Measurements from ENCODE around the gene SLC7A1. TPM values are rescaled to one million over a fixed set of nuclear protein-coding genes. Genes with fewer than 3 reads are reported as not detected.

Gene SLC7A1
- total and polyA plus RNA-seq, 12 donors, result 3.8 to 29.2 (median 17.4) TPM

GRCh38 chr13:29540799-29541198 is 54.7 kb downstream of the SLC7A1 start:
- H3K27me3 ChIP-seq, result no peaks in the 10 kb centered on the region
- H3K4me1 ChIP-seq, result peaks cover 0 to 24% (median 4%) of the 10 kb centered on the region in 9 donors
- ATAC-seq, result no peak
- H3K4me3 ChIP-seq, result no peak overlapping the region
- no peak overlapping the region for H3K27ac ChIP-seq
- intact Hi-C loops (cut with DNase I), result no loop called here
- no peak for TF ChIP-seq CTCF (IDR thresholded peaks at IDR 0.05)
- no peaks in the 10 kb centered on the region for H3K9me3 ChIP-seq
- peaks cover 0 to 7% (median 0%) of the 10 kb centered on the region in 9 donors for H3K36me3 ChIP-seq
- 83 to 84% methylated on average over 5 of the region's 5 CpGs for WGBS, 2 donors
- DNase-seq, result no peak

DNA sequence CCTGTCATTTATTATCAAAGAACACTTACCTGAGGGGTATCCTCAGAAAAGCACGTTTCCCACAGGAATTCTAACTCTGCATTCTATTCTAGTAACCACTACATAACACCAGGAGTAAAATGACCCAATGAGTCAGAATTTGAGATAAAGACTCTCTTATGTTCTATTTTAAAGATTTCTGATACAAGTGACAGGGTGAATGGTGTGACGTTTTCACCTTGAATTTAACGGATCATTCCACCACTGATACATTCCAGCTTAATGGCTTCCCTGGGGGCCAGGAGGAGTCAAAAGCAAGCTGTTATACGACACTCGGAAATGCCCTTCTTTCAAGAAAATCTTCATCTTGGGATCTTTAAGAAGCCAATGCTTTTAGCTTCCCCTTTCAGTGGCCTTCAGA is 55.2 kb downstream of the SLC7A1 start:
- DNase-seq (no peak), ATAC-seq (no peak)
- H3K4me1 ChIP-seq, result peaks cover 0 to 24% (median 4%) of the 10 kb centered on the region in 9 donors
- TF ChIP-seq CTCF (IDR thresholded peaks at IDR 0.05), result no peak
- no peak overlapping the region for H3K27ac ChIP-seq
- peaks cover 0 to 11% (median 0%) of the 10 kb centered on the region in 9 donors for H3K36me3 ChIP-seq
- WGBS, 2 donors, result 80 to 81% methylated on average over 5 of the region's 5 CpGs
- intact Hi-C loops (cut with DNase I), result no loop called here
- no peak overlapping the region for H3K4me3 ChIP-seq
- no peaks in the 10 kb centered on the region for H3K9me3 ChIP-seq
- H3K27me3 ChIP-seq, result no peaks in the 10 kb centered on the region

GRCh38 chr13:29539856-29540255 is 55.6 kb downstream of the SLC7A1 start:
- H3K4me1 ChIP-seq, result peaks cover 0 to 24% (median 4%) of the 10 kb centered on the region in 9 donors
- 84 to 96% methylated on average over 2 of the region's 2 CpGs for WGBS, 2 donors
- TF ChIP-seq CTCF (IDR thresholded peaks at IDR 0.05), result no peak
- no peak for ATAC-seq
- no peak overlapping the region for H3K4me3 ChIP-seq
- peaks cover 0 to 15% (median 0%) of the 10 kb centered on the region in 9 donors for H3K36me3 ChIP-seq
- no peaks in the 10 kb centered on the region for H3K9me3 ChIP-seq
- no peak for DNase-seq
- H3K27me3 ChIP-seq, result no peaks in the 10 kb centered on the region
- no peak overlapping the region for H3K27ac ChIP-seq
- intact Hi-C loops (cut with DNase I), result no loop called here

- intact Hi-C loops (cut with DNase I), result no loop called here
- Histone ChIP-seq H3K9me3 (no peaks in the 10 kb centered on the region), H3K36me3 (peaks cover 0 to 26% (median 0%) of the 10 kb centered on the region in 9 donors), H3K27ac (no peak overlapping the region), H3K4me3 (no peak overlapping the region), H3K4me1 (peaks cover 0 to 24% (median 4%) of the 10 kb centered on the region in 9 donors), H3K27me3 (no peaks in the 10 kb centered on the region)
- no peak for DNase-seq
- ATAC-seq, result no peak
- 77 to 81% methylated on average over 6 of the region's 6 CpGs for WGBS, 2 donors
- no peak for TF ChIP-seq CTCF (IDR thresholded peaks at IDR 0.05)
Measured at GRCh38 chr13:29538652-29539040, 56.8 kb downstream of the SLC7A1 start.
